WTC11 (cell line): ENCODE measurements around the gene SETD1B.

Experiments used
- ZNF219 ChIP-seq: sonication (generic); formaldehyde crosslinking; IDR thresholded peaks from 2 replicates; pipeline ENCODE4 v1.8.0; 2023; ENCODE audit warnings: missing genetic modification reagents, mild to moderate bottlenecking, borderline replicate concordance
- ZNF416 ChIP-seq: fragments of 250-450 bp; sonication (Bioruptor Pico); IDR thresholded peaks from 2 replicates; pipeline ENCODE4 v1.9.0; 2021; ENCODE audit warnings: mild to moderate bottlenecking, inconsistent platforms

DNA sequence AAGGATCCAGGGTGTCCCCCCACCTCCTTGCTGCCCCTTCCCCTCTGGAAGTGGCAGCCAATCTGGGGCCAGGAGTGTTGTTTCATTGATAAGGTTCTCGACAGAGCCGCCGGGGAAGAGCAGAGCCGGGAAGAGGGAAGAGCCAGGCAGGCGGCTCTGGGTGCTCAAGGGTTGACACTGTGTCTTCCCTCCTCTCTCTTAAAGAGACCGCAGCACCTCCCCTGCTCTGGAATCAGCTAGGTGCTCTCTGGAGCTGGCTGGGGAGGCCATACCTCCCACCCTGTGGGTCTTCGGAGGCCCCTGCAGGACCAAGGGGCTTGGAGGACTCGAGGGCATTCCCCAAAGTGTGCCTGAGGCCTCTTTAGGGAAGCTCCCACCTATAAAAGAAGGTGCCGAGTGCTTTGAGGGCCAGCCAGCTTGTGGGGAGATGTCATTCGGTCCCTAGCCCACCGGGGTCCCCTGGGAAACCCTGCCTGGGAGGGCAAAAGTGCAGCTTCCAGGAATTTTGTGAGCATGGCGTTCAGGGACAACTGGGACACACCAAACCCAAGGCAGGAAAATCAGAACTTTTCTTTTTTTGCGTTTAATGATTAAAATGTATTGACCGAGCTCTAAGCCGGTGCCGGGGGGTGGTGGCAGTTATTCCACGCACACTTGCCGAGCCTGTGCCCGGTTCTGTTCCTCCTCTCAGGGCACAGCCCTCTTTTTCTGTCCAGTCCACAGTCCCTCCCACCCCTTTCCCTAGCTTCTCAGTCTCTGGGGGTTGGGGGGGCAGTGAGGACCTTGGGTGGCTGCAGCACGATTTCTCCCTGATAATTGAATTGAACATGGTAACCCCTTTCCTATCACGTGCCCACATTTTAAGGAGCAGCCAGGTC, 3.0 kb downstream of the SETD1B start:
- no peak for TF ChIP-seq ZNF219 (CRISPR knock-in tag)
- no peak for TF ChIP-seq ZNF416 (CRISPR knock-in tag)
